ENCODE measurements around the gene NUFIP2. TPM values are rescaled to one million over a fixed set of nuclear protein-coding genes. Genes with fewer than 3 reads are reported as not detected.
A peak's percentile ranks its signal among the peaks of the same experiment; 100 is the strongest.

Gene NUFIP2
- total and polyA plus RNA-seq, 5 donors from 2014 or later = 6.4 to 80.6 (median 8.5) TPM

- Histone ChIP-seq H3K4me3 (ENCODE audit: low read depth, low read length) (no peak overlapping the region), H3K27ac (ENCODE audit: insufficient read depth, low read length, poor library complexity, severe bottlenecking) (no peak overlapping the region), H3K27me3 (ENCODE audit: control insufficient read depth, insufficient read depth, low read length) (no peaks in the 10 kb centered on the region), H3K4me1 (ENCODE audit: control insufficient read depth, insufficient read depth, low read length, poor library complexity, severe bottlenecking) (no peaks in the 10 kb centered on the region), H3K9me3 (ENCODE audit: control insufficient read depth in 2 of 2, low read length in 2 of 2) (no peaks in the 10 kb centered on the region), H3K36me3 (ENCODE audit: control insufficient read depth, insufficient read depth, low read length) (no peaks in the 10 kb centered on the region)
- H3K36me3 Mint-ChIP-seq = no peaks in the 10 kb centered on the region
- DNase-seq (no peak), ATAC-seq (ENCODE audit: low read depth in 2 of 2) (no peak)
- no peaks in the 10 kb centered on the region for H3K27me3 Mint-ChIP-seq
- no peaks in the 10 kb centered on the region for H3K9me3 Mint-ChIP-seq
- H3K4me1 Mint-ChIP-seq = no peaks in the 10 kb centered on the region
- H3K27ac Mint-ChIP-seq = no peak overlapping the region
- no peak overlapping the region for H3K4me3 Mint-ChIP-seq
Observed at GRCh38 chr17:29242790-29243189, 51.2 kb downstream of the NUFIP2 start.

- no peaks in the 10 kb centered on the region for H3K27me3 Mint-ChIP-seq
- DNase-seq = no peak
Observed at GRCh38 chr17:29242051-29242450, 51.9 kb downstream of the NUFIP2 start.

GRCh38 chr17:29240968-29241963 is 52.7 kb downstream of the NUFIP2 start:
- Mint-ChIP-seq H3K4me1 (peaks cover 0 to 2% (median 0%) of the 10 kb centered on the region in 4 donors), H3K27ac (peak overlapping the region in 1 of 3 donors; percentile 67), H3K9me3 (no peaks in the 10 kb centered on the region), H3K27me3 (no peaks in the 10 kb centered on the region), H3K36me3 (peaks cover 3% of the 10 kb centered on the region), H3K4me3 (no peak overlapping the region)
- H3K4me1 ChIP-seq (ENCODE audit: control insufficient read depth, insufficient read depth, low read length, poor library complexity, severe bottlenecking) = no peaks in the 10 kb centered on the region
- no peak for ATAC-seq (ENCODE audit: low read depth in 2 of 2)
- H3K36me3 ChIP-seq (ENCODE audit: control insufficient read depth, insufficient read depth, low read length) = no peaks in the 10 kb centered on the region
- H3K9me3 ChIP-seq (ENCODE audit: control insufficient read depth in 2 of 2, low read length in 2 of 2) = no peaks in the 10 kb centered on the region
- no peaks in the 10 kb centered on the region for H3K27me3 ChIP-seq (ENCODE audit: control insufficient read depth, insufficient read depth, low read length)
- peak in 1 of 3 donors; percentile 36 for DNase-seq
- no peak overlapping the region for H3K4me3 ChIP-seq (ENCODE audit: low read depth, low read length)
- no peak overlapping the region for H3K27ac ChIP-seq (ENCODE audit: insufficient read depth, low read length, poor library complexity, severe bottlenecking)

More at GRCh38 chr17:29242051-29242450, 51.9 kb downstream of the NUFIP2 start:
- no peak overlapping the region for H3K4me3 ChIP-seq (ENCODE audit: low read depth, low read length)
- H3K27ac ChIP-seq (ENCODE audit: insufficient read depth, low read length, poor library complexity, severe bottlenecking) = no peak overlapping the region
- no peak for ATAC-seq (ENCODE audit: low read depth in 2 of 2)
- no peaks in the 10 kb centered on the region for H3K36me3 ChIP-seq (ENCODE audit: control insufficient read depth, insufficient read depth, low read length)
- H3K36me3 Mint-ChIP-seq = peaks cover 3% of the 10 kb centered on the region
- no peaks in the 10 kb centered on the region for H3K27me3 ChIP-seq (ENCODE audit: control insufficient read depth, insufficient read depth, low read length)
- peaks cover 0 to 2% (median 0%) of the 10 kb centered on the region in 4 donors for H3K4me1 Mint-ChIP-seq
- no peaks in the 10 kb centered on the region for H3K4me1 ChIP-seq (ENCODE audit: control insufficient read depth, insufficient read depth, low read length, poor library complexity, severe bottlenecking)
- no peaks in the 10 kb centered on the region for H3K9me3 Mint-ChIP-seq
- no peaks in the 10 kb centered on the region for H3K9me3 ChIP-seq (ENCODE audit: control insufficient read depth in 2 of 2, low read length in 2 of 2)
- H3K27ac Mint-ChIP-seq = no peak overlapping the region
- no peak overlapping the region for H3K4me3 Mint-ChIP-seq

GRCh38 chr17:29240477-29240876 is 53.5 kb downstream of the NUFIP2 start:
- Histone ChIP-seq H3K27me3 (ENCODE audit: control insufficient read depth, insufficient read depth, low read length) (no peaks in the 10 kb centered on the region), H3K36me3 (ENCODE audit: control insufficient read depth, insufficient read depth, low read length) (no peaks in the 10 kb centered on the region), H3K4me3 (ENCODE audit: low read depth, low read length) (no peak overlapping the region), H3K9me3 (ENCODE audit: control insufficient read depth in 2 of 2, low read length in 2 of 2) (no peaks in the 10 kb centered on the region), H3K27ac (ENCODE audit: insufficient read depth, low read length, poor library complexity, severe bottlenecking) (no peak overlapping the region), H3K4me1 (ENCODE audit: control insufficient read depth, insufficient read depth, low read length, poor library complexity, severe bottlenecking) (no peaks in the 10 kb centered on the region)
- Mint-ChIP-seq H3K27me3 (no peaks in the 10 kb centered on the region), H3K4me1 (peaks cover 0 to 2% (median 0%) of the 10 kb centered on the region in 4 donors), H3K27ac (peak overlapping the region in 2 of 3 donors; percentile 59 to 67), H3K4me3 (no peak overlapping the region), H3K36me3 (peaks cover 3% of the 10 kb centered on the region), H3K9me3 (no peaks in the 10 kb centered on the region)
- DNase-seq (no peak), ATAC-seq (ENCODE audit: low read depth in 2 of 2) (no peak)

GRCh38 chr17:29238133-29238850 is 55.7 kb downstream of the NUFIP2 start:
- Mint-ChIP-seq H3K27me3 (no peaks in the 10 kb centered on the region), H3K4me1 (peaks cover 0 to 2% (median 0%) of the 10 kb centered on the region in 4 donors), H3K27ac (no peak overlapping the region), H3K9me3 (peaks cover 0 to 1% (median 0%) of the 10 kb centered on the region in 7 donors), H3K4me3 (no peak overlapping the region), H3K36me3 (peaks cover 3% of the 10 kb centered on the region)
- ATAC-seq (ENCODE audit: low read depth in 2 of 2) = no peak
- no peak overlapping the region for H3K4me3 ChIP-seq (ENCODE audit: low read depth, low read length)
- no peaks in the 10 kb centered on the region for H3K4me1 ChIP-seq (ENCODE audit: control insufficient read depth, insufficient read depth, low read length, poor library complexity, severe bottlenecking)
- H3K9me3 ChIP-seq (ENCODE audit: control insufficient read depth in 2 of 2, low read length in 2 of 2) = no peaks in the 10 kb centered on the region
- no peaks in the 10 kb centered on the region for H3K27me3 ChIP-seq (ENCODE audit: control insufficient read depth, insufficient read depth, low read length)
- H3K27ac ChIP-seq (ENCODE audit: insufficient read depth, low read length, poor library complexity, severe bottlenecking) = no peak overlapping the region
- no peak for DNase-seq
- no peaks in the 10 kb centered on the region for H3K36me3 ChIP-seq (ENCODE audit: control insufficient read depth, insufficient read depth, low read length)

- Mint-ChIP-seq H3K4me1 (peaks cover 0 to 2% (median 0%) of the 10 kb centered on the region in 4 donors), H3K27ac (no peak overlapping the region), H3K27me3 (no peaks in the 10 kb centered on the region), H3K36me3 (peaks cover 3% of the 10 kb centered on the region), H3K4me3 (no peak overlapping the region), H3K9me3 (peaks cover 0 to 1% (median 0%) of the 10 kb centered on the region in 7 donors)
- no peaks in the 10 kb centered on the region for H3K9me3 ChIP-seq (ENCODE audit: control insufficient read depth in 2 of 2, low read length in 2 of 2)
- no peaks in the 10 kb centered on the region for H3K36me3 ChIP-seq (ENCODE audit: control insufficient read depth, insufficient read depth, low read length)
- H3K4me1 ChIP-seq (ENCODE audit: control insufficient read depth, insufficient read depth, low read length, poor library complexity, severe bottlenecking) = no peaks in the 10 kb centered on the region
- no peak for DNase-seq
- H3K4me3 ChIP-seq (ENCODE audit: low read depth, low read length) = no peak overlapping the region
- H3K27me3 ChIP-seq (ENCODE audit: control insufficient read depth, insufficient read depth, low read length) = no peaks in the 10 kb centered on the region
- no peak overlapping the region for H3K27ac ChIP-seq (ENCODE audit: insufficient read depth, low read length, poor library complexity, severe bottlenecking)
- ATAC-seq (ENCODE audit: low read depth in 2 of 2) = no peak
Observed at GRCh38 chr17:29237476-29238132, 56.3 kb downstream of the NUFIP2 start.

GRCh38 chr17:29235904-29236303 is 58.0 kb downstream of the NUFIP2 start:
- H3K9me3 ChIP-seq (ENCODE audit: control insufficient read depth in 2 of 2, low read length in 2 of 2) = no peaks in the 10 kb centered on the region
- ATAC-seq (ENCODE audit: low read depth in 2 of 2) (no peak), DNase-seq (no peak)
- Mint-ChIP-seq H3K27ac (no peak overlapping the region), H3K27me3 (no peaks in the 10 kb centered on the region), H3K4me1 (peaks cover 0 to 2% (median 0%) of the 10 kb centered on the region in 4 donors), H3K4me3 (no peak overlapping the region), H3K9me3 (peaks cover 0 to 1% (median 0%) of the 10 kb centered on the region in 7 donors), H3K36me3 (peaks cover 3% of the 10 kb centered on the region)
- no peaks in the 10 kb centered on the region for H3K27me3 ChIP-seq (ENCODE audit: control insufficient read depth, insufficient read depth, low read length)
- no peaks in the 10 kb centered on the region for H3K4me1 ChIP-seq (ENCODE audit: control insufficient read depth, insufficient read depth, low read length, poor library complexity, severe bottlenecking)
- H3K27ac ChIP-seq (ENCODE audit: insufficient read depth, low read length, poor library complexity, severe bottlenecking) = no peak overlapping the region
- no peaks in the 10 kb centered on the region for H3K36me3 ChIP-seq (ENCODE audit: control insufficient read depth, insufficient read depth, low read length)
- H3K4me3 ChIP-seq (ENCODE audit: low read depth, low read length) = no peak overlapping the region

Measured in CD4-positive, CD25-positive, alpha-beta regulatory T cell (primary cell).